ENCODE data around the gene LRRC8E.
A peak's percentile ranks its signal among the peaks of the same experiment; 100 is the strongest.
"Not testable (repeated sequence)": the region's sequence is repeated elsewhere in the genome, so short reads cannot be mapped to it uniquely, and the experiment has no call there.

The LRRC8E gene

GRCh38 chr19:7927605-7928333 is 39.5 kb downstream of the LRRC8E start:
- TF ChIP-seq, protein P1, sequence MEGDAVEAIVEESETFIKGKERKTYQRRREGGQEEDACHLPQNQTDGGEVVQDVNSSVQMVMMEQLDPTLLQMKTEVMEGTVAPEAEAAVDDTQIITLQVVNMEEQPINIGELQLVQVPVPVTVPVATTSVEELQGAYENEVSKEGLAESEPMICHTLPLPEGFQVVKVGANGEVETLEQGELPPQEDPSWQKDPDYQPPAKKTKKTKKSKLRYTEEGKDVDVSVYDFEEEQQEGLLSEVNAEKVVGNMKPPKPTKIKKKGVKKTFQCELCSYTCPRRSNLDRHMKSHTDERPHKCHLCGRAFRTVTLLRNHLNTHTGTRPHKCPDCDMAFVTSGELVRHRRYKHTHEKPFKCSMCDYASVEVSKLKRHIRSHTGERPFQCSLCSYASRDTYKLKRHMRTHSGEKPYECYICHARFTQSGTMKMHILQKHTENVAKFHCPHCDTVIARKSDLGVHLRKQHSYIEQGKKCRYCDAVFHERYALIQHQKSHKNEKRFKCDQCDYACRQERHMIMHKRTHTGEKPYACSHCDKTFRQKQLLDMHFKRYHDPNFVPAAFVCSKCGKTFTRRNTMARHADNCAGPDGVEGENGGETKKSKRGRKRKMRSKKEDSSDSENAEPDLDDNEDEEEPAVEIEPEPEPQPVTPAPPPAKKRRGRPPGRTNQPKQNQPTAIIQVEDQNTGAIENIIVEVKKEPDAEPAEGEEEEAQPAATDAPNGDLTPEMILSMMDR (IDR thresholded peaks at IDR 0.05; ENCODE audit: low read depth, low read length, missing control alignments), result no peak
- in situ Hi-C loops (cut with HindIII; ENCODE audit: low sequenced_read_pairs), result no loop called here
- H3K4me3 ChIP-seq (ENCODE audit: low read depth, low read length), result no peak overlapping the region
- no peak for DNase-seq (ENCODE audit: low read depth)

- H3K4me3 ChIP-seq (ENCODE audit: low read depth, low read length), result no peak overlapping the region
- in situ Hi-C loops (cut with HindIII; ENCODE audit: low sequenced_read_pairs), result no loop called here
- TF ChIP-seq, protein P1 (IDR thresholded peaks at IDR 0.05; ENCODE audit: low read depth, low read length, missing control alignments), result no peak
- no peak for DNase-seq (ENCODE audit: low read depth)
Observed at GRCh38 chr19:7928334-7928706, 40.0 kb downstream of the LRRC8E start.

GRCh38 chr19:7928741-7929701 is 40.7 kb downstream of the LRRC8E start:
- DNase-seq (ENCODE audit: low read depth), result peak; percentile 76
- in situ Hi-C loops (cut with HindIII; ENCODE audit: low sequenced_read_pairs), result no loop called here
- H3K4me3 ChIP-seq (ENCODE audit: low read depth, low read length), result no peak overlapping the region
- TF ChIP-seq, protein P1 (IDR thresholded peaks at IDR 0.05; ENCODE audit: low read depth, low read length, missing control alignments), result peak; percentile 54

- DNase-seq (ENCODE audit: low read depth); in situ Hi-C loops (cut with HindIII; ENCODE audit: low sequenced_read_pairs); H3K4me3 ChIP-seq (ENCODE audit: low read depth, low read length): not testable (repeated sequence)
Observed at GRCh38 chr19:7930030-7930429, 41.7 kb downstream of the LRRC8E start.

DNA sequence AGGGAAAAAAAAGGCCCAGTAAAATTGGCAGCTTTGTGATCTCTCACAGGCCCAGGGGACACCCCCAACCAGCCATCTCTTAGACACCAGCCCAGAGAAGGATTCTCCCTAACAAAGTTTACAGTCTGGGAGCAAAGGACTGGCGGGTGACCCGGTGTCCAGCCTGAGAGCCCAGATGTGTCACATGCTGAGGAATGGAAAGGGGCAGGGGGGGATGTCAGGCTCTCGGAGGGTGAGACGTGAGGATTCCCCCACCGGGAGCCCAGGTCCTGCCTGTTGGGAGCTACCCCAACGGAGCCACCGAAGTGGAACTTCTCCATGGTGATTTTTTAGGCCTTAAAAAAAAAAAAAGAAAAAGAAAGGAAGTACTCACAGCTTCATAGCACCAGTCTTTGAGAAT is 42.5 kb downstream of the LRRC8E start:
- in situ Hi-C loops (cut with HindIII; ENCODE audit: low sequenced_read_pairs), result no loop called here
- no peak for DNase-seq (ENCODE audit: low read depth)
- no peak overlapping the region for H3K4me3 ChIP-seq (ENCODE audit: low read depth, low read length)
- TF ChIP-seq, protein P1 (IDR thresholded peaks at IDR 0.05; ENCODE audit: low read depth, low read length, missing control alignments), result no peak

GRCh38 chr19:7931221-7932061 is 43.1 kb downstream of the LRRC8E start:
- no peak for DNase-seq (ENCODE audit: low read depth)
- in situ Hi-C loops (cut with HindIII; ENCODE audit: low sequenced_read_pairs), result no loop called here
- H3K4me3 ChIP-seq (ENCODE audit: low read depth, low read length), result no peak overlapping the region
- TF ChIP-seq, protein P1 (IDR thresholded peaks at IDR 0.05; ENCODE audit: low read depth, low read length, missing control alignments), result no peak

Data from astrocyte of the cerebellum (primary cell).